ENCODE data around the gene MISP3. TPM values are rescaled to one million over a fixed set of nuclear protein-coding genes. Genes with fewer than 3 reads are reported as not detected.

MISP3 gene
- total RNA-seq, 4 donors from 2014 or later, result 0.55 to 23.8 (median 2.0) TPM; not detected in 1

DNA sequence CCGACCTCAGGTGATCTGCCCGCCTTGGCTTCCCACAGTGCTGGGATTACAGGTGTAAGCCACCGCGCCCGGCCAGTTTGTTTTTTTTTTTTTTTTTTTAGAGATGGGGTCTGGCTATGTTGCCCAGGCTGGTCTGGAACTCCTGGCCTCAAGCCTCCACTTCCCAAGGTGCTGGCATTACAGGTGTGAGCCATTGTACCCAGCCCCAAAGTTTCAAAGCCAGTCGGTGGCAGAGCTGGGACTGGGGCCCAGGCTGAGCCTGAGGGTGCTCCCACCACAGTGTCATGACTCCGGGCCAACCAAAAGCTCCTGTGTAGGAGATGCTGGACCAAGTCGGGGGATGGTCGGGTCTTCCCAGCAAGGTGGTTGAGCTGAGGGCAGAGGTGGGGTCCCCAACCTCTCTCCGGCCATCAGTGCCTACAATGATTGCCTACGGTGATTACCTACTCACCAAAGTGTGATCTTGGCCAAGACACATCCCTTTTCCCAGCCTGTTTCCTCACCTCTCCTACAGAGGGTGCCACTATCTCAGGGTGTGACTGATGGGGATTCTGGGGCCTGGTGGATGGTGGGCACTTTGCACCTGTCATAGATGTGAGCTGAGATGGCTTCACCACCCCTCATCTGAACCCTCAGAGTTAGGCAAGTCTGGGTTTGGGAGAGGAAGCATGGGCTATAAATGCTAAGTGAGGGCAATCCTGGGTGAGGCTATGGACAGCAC lies 23.8 kb downstream of the MISP3 start:
- intact Hi-C loops (cut with DNase I; ENCODE audit: low total_unique reads), result no loop called here
- no peak overlapping the region for H3K27ac ChIP-seq
- H3K4me1 ChIP-seq, result no peaks in the 10 kb centered on the region
- DNase-seq, result no peak
- no peaks in the 10 kb centered on the region for H3K27me3 ChIP-seq
- H3K36me3 ChIP-seq, result no peaks in the 10 kb centered on the region
- peaks cover 0 to 3% of the 10 kb centered on the region in 2 donors for H3K9me3 ChIP-seq
- TF ChIP-seq POLR2A (IDR thresholded peaks at IDR 0.05), result no peak
- TF ChIP-seq, protein P1, sequence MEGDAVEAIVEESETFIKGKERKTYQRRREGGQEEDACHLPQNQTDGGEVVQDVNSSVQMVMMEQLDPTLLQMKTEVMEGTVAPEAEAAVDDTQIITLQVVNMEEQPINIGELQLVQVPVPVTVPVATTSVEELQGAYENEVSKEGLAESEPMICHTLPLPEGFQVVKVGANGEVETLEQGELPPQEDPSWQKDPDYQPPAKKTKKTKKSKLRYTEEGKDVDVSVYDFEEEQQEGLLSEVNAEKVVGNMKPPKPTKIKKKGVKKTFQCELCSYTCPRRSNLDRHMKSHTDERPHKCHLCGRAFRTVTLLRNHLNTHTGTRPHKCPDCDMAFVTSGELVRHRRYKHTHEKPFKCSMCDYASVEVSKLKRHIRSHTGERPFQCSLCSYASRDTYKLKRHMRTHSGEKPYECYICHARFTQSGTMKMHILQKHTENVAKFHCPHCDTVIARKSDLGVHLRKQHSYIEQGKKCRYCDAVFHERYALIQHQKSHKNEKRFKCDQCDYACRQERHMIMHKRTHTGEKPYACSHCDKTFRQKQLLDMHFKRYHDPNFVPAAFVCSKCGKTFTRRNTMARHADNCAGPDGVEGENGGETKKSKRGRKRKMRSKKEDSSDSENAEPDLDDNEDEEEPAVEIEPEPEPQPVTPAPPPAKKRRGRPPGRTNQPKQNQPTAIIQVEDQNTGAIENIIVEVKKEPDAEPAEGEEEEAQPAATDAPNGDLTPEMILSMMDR (IDR thresholded peaks at IDR 0.05), result no peak
- no peak overlapping the region for H3K4me3 ChIP-seq

GRCh38 chr19:14097532-14098151 lies 25.1 kb downstream of the MISP3 start:
- Histone ChIP-seq H3K4me1 (no peaks in the 10 kb centered on the region), H3K27me3 (no peaks in the 10 kb centered on the region), H3K4me3 (no peak overlapping the region), H3K27ac (no peak overlapping the region), H3K9me3 (peaks cover 0 to 3% of the 10 kb centered on the region in 2 donors), H3K36me3 (no peaks in the 10 kb centered on the region)
- no peak for TF ChIP-seq POLR2A (IDR thresholded peaks at IDR 0.05)
- TF ChIP-seq, protein P1 (IDR thresholded peaks at IDR 0.05), result no peak
- DNase-seq, result no peak
- intact Hi-C loops (cut with DNase I; ENCODE audit: low total_unique reads), result no loop called here

GRCh38 chr19:14101003-14101545 lies 28.5 kb downstream of the MISP3 start:
- no peaks in the 10 kb centered on the region for H3K27me3 ChIP-seq
- H3K4me3 ChIP-seq, result no peak overlapping the region
- TF ChIP-seq, protein P1 (IDR thresholded peaks at IDR 0.05), result no peak
- TF ChIP-seq POLR2A (IDR thresholded peaks at IDR 0.05), result no peak
- H3K27ac ChIP-seq, result no peak overlapping the region
- intact Hi-C loops (cut with DNase I; ENCODE audit: low total_unique reads), result no loop called here
- no peaks in the 10 kb centered on the region for H3K4me1 ChIP-seq
- DNase-seq, result no peak
- no peaks in the 10 kb centered on the region for H3K36me3 ChIP-seq
- H3K9me3 ChIP-seq, result no peaks in the 10 kb centered on the region

GRCh38 chr19:14102102-14102696 lies 29.6 kb downstream of the MISP3 start:
- TF ChIP-seq, protein P1 (IDR thresholded peaks at IDR 0.05), result no peak
- no peak for TF ChIP-seq POLR2A (IDR thresholded peaks at IDR 0.05)
- Histone ChIP-seq H3K27ac (no peak overlapping the region), H3K4me1 (no peaks in the 10 kb centered on the region), H3K27me3 (no peaks in the 10 kb centered on the region), H3K36me3 (no peaks in the 10 kb centered on the region), H3K4me3 (no peak overlapping the region), H3K9me3 (no peaks in the 10 kb centered on the region)
- intact Hi-C loops (cut with DNase I; ENCODE audit: low total_unique reads), result no loop called here
- no peak for DNase-seq

GRCh38 chr19:14102756-14103155 lies 30.2 kb downstream of the MISP3 start:
- Histone ChIP-seq H3K27me3 (no peaks in the 10 kb centered on the region), H3K4me3 (no peak overlapping the region), H3K36me3 (no peaks in the 10 kb centered on the region), H3K9me3 (no peaks in the 10 kb centered on the region), H3K27ac (no peak overlapping the region), H3K4me1 (no peaks in the 10 kb centered on the region)
- no peak for TF ChIP-seq POLR2A (IDR thresholded peaks at IDR 0.05)
- TF ChIP-seq, protein P1 (IDR thresholded peaks at IDR 0.05), result no peak
- intact Hi-C loops (cut with DNase I; ENCODE audit: low total_unique reads), result no loop called here
- DNase-seq, result no peak

Data from uterus (tissue), 4 donors.